SH-SY5Y (cell line): ENCODE results near the gene CD70.

Source experiments
- GATA2 ChIP-seq: IDR thresholded peaks from 2 replicates; pipeline ENCODE4 v1.6.1; 2011; ENCODE audit warnings: mild to moderate bottlenecking, low read depth, low read length
- GATA3 ChIP-seq: IDR thresholded peaks from 2 replicates; pipeline ENCODE4 v1.6.1; 2011; ENCODE audit warnings: low read depth, mild to moderate bottlenecking, low read length, moderate library complexity

Gene CD70, protein sequence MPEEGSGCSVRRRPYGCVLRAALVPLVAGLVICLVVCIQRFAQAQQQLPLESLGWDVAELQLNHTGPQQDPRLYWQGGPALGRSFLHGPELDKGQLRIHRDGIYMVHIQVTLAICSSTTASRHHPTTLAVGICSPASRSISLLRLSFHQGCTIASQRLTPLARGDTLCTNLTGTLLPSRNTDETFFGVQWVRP

DNA sequence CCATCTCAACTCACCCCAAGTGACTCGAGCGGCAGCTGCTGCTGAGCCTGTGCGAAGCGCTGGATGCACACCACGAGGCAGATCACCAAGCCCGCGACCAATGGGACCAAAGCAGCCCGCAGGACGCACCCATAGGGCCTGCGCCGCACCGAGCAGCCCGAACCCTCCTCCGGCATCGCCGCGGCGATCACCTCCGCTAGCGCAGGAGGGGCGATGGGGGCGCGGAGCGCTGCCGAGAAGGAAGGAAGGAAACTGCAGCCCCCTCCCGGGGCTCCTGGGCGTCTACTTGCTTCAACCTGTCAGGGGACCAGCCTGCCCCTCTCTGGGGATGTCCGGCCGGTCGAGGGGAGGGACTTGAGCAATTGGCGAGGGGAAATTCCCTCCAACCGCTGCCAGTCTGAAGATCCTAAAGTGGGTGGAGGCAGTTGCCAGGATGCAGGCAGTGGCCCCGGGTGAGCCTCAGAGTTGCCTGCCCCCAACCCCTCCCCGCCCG, at the start of gene CD70:
CD70 (minus strand) TSS at position 324 of the 493 bp plus-strand sequence; CDS start at position 176, 148 bp downstream.
- TF ChIP-seq GATA3 (no peak), GATA2 (no peak)

DNA sequence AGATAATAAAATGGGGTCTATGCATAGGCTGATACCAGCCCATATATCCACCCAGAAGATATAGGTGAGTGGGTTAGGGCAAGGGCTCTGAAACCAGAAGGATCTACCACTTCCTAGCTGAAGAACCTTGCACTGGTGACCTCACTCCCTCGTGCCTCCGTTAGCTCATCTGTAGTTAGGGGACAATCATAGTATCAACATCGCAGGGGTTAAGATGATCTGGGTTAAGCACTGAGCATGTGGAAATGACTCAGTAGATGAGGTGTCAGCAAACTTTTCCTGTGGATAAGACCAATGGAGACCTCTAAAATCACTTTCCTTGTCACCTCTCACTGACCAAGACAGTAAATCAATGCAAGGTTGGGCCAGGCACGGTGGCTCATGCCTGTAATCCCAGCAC, 48.5 kb upstream of the CD70 start:
- no peak for TF ChIP-seq GATA3

DNA sequence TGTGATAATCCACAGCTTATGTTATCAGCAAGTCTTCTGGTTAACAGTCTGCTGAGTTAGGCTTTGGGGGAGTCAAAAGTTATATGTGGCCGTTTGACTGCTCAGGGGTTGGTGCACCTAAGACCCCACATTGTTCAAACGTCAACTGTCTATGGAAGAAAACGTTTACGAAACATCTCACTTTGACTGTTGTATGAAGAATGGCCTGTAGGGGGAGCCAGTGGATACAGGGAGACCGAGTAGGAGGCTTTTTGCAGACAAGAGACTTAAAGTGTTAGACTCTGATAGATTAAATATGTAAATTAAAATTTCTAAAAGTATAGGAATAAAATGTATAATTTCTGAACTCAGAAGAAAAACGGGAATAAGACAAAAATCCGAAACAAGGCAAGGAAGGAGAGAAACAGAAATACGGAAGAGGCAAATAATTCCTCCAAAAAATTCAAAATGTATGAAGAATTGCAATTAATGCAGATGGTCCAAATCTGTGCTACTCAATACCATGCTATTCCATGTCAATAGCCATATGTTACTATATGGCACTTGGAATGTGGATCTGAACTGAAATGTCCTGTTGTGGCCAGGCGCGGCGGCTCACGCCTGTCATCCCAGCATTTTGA, 41.2 kb upstream of the CD70 start:
- no peak for TF ChIP-seq GATA3
- no peak for TF ChIP-seq GATA2

DNA sequence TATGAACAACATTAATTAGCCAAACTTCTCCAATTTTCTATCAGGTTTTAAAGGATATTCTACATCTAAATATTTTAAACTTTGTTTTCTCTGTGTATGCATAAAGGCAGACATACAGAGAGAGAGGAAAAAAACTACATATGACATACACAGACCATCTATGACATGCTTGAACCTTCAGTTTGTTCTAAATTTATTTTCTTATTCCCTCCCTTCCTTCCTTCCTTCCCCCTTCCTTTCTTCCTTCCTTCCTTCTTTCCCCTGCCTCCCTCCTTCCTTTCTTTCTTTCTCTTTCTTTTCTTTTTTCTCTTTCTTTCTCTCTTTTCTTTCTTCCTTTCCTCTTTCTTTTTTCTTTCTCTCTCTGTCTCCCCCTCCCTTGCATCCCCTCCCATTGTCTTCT, 35.8 kb upstream of the CD70 start:
- TF ChIP-seq GATA3 (no peak), GATA2 (no peak)

DNA sequence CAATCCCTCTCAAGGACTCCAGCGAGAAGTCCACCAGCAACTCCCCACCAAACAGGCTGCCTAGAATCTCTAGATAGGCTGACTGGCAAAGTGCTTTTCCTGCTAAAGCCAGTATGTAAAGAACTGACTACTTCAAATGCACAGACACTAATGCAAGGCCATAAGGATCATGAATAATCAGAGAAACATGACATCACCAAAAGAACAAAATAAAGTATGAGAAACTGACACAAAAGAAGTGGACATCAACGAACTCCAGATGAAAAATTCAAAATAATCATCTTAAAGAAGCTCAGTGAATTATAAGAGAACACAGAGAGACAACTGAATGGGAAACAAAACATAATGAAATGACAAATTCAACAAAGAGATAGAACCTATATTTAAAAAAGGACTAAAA, 26.4 kb upstream of the CD70 start:
- TF ChIP-seq GATA2: no peak
- TF ChIP-seq GATA3: no peak

DNA sequence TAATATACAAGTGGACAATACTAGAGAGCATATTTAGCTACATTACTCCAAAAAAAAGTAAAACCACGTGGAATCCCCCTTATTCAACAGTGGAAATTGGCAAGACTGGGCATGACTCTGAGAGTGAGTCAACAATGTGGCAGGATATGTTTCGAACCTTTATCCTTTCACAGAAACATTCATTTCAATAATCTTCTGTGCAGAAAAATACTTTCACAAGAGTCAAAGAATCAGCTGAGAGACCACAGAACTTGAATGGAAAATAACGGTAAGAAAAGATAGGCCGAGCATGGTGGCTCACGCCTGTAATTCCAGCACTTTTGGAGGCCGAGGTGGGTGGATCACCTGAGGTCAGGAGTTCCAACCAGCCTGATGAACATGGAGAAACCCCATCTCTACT, 25.1 kb upstream of the CD70 start:
- TF ChIP-seq GATA2 (no peak), GATA3 (no peak)

DNA sequence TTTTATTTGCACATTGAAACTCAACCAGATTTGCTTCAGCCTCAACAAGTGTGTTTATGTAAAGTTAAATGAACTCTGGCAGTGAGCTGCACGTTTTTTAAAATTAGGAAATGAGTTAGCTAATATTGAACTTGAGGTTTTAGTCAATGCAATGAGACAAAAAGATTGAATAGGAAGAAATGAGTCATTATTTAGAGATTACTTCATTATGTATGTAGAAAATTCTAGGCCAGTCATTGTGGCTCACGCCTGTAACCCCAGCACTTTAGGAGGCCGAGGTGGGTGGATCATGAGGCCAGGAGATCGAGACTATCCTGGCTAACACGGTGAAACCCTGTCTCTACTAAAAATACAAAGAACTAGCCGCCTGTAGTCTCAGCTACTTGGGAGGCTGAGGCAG, 22.8 kb upstream of the CD70 start:
- TF ChIP-seq GATA3 (no peak), GATA2 (no peak)

DNA sequence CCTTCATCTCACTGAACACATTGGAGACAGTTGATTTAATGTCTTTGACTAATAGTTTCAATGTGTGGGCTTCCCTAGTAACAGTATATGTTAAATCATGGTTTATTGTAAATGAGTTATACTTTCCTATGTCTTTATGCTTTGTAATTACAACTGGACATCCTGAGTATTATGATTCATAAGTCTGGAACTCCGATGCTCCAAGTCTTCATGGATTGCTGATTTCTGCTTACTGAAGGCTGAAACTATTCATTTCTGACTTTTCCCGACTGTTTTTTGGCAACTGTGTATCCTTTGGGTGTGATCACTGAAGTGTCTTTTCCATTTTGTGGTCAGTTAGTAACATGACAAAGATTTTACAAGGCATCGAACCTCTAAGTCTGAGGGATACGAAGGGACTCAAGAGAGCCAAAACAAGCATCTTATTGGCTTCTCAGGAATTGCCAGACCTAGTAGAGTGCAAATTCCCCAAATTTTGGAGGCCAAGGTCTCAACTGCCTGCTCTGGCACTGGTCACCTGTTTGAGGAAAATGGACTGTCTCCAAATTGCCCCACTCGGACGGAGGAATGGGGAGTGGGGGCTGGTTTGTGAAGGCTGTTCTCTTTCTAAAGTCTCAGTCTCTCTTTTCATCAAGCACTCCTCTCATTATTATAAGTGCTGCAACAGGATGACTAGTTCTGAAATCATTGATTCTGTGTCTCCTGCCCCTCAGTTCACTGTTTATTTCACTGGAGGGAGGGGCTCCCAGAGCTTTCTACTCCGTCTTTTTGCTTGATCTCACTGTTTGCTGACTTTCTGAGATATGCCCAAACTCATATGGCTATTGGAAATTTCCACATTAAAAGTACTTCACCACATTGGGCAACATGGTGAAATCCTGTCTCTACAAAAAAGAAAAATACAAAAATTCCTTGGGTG, 20.2 kb upstream of the CD70 start:
- TF ChIP-seq GATA3 (no peak), GATA2 (no peak)

DNA sequence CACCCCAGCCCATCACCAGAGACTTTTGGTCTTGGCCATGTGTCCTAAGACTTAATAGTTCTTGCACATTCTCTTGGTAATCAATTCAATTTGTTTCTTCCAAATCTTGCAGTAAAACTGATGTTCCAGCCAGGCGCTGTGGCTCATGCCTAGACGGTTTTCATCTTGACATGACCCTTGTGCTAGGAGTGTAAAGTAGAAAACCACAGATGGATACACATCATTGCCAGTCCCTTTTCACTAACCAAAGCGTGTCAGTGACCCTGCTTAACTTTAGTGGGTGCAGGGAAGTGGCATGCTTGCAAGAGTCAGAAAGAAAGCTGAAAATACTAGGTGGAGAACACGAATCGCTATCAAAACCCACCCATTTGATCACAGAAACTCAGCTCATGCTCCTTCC, 18.0 kb upstream of the CD70 start:
- no peak for TF ChIP-seq GATA2
- no peak for TF ChIP-seq GATA3

DNA sequence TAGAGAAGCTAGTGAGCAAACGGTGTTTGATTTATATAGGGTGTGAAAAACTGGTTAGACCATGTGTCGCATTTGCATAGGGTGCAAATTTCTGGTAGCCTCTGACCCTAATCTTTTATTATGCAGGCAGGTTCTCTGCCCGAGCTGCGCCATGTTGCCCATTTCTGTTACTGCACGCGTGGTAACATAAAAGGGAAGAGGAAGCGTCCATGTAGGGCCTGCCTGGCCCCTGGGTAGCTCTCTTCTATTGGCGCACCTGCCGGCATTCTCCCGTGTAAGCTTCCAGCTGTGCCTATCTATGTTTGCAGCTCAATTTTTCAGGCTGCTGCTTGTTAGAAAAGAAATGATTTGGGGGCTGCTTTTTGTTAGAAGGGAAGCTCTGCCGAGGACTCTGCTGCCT, 14.0 kb upstream of the CD70 start:
- no peak for TF ChIP-seq GATA2
- TF ChIP-seq GATA3: no peak

DNA sequence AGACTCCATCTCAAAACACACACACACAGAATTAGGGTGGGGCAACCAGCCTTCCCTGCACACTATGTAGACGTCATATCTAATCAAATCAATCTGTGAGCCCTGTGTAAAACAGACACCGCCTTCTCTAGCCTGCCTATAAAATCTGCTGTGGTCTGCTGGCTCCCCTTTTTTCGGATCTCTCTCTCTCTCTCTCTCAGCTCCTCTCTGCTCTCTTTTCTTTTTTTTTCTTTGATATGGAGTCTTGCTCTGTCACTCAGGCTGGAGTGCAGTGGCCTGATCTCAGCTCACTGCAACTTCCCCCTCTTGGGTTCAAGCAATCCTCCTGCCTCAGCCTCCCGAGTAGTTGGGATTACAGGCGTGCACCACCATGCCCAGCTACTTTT, 11.8 kb upstream of the CD70 start:
- TF ChIP-seq GATA2 (no peak), GATA3 (no peak)

DNA sequence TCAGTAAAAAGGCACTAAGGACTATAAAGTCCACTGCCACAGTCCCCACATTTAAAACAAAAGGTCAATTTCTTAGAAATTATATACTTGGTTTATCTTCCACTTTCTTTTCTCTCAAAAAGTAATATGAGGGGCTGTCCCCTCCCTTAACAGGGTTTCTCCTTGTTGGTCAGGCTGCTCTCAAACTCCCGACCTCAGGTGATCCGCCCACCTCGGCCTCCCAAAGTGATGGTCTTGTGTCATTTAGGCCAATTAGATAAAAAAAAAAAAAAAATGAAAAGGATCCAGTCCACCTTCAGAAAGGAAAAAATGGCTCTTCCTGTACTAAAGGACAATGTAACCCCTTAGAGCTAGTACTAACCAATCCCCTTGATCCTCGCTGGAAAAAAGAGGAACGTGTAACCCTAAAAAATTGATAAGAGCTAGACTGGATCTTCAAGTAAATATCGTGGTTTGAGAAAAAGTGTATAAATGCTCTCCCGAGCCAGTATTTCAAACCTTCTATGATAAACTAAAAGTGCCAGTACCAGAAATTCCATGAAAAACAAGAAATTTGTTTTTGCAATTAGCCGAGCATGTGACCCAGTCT, 9.0 kb upstream of the CD70 start:
- no peak for TF ChIP-seq GATA3
- TF ChIP-seq GATA2: no peak

DNA sequence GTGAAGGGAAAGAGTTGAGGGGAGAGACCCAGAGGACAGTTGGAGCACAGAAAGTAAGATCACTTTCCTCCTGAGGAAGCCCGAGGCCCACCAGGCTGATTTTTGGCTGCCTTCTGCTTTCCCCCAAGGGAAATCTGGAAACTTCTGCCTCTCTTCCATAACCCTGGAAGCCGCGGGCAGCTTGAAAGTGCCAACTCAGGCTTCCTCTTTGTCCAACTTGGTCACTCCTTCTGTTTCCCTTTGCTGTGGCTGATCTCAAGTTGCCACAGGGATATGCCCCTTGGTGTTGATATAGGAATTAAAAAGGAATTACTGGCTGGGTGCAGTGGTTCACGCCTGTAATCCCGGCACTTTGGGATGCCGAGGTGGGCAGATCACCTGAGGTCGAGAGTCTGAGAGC, 5.7 kb upstream of the CD70 start:
- no peak for TF ChIP-seq GATA3
- no peak for TF ChIP-seq GATA2
